ENCODE measurements around the gene CDKL5.

GRCh38 chrX:18534949-18535348, 109.5 kb downstream of the CDKL5 start:
- TF ChIP-seq EZH2phosphoT487 (IDR thresholded peaks at IDR 0.05; ENCODE audit: borderline replicate concordance) (no peak), CTCF (conservative IDR thresholded peaks at IDR 0.05; ENCODE audit: low read length) (no peak)
